Measurements from ENCODE around the gene TRIM54. TPM values are rescaled to one million over a fixed set of nuclear protein-coding genes. Genes with fewer than 3 reads are reported as not detected.

The TRIM54 gene
- total and polyA plus RNA-seq, 2 donors (not counting 3 experiments of a cell fraction or from before 2014, with no cell fraction given) = 0.51 to 1.7 TPM

DNA sequence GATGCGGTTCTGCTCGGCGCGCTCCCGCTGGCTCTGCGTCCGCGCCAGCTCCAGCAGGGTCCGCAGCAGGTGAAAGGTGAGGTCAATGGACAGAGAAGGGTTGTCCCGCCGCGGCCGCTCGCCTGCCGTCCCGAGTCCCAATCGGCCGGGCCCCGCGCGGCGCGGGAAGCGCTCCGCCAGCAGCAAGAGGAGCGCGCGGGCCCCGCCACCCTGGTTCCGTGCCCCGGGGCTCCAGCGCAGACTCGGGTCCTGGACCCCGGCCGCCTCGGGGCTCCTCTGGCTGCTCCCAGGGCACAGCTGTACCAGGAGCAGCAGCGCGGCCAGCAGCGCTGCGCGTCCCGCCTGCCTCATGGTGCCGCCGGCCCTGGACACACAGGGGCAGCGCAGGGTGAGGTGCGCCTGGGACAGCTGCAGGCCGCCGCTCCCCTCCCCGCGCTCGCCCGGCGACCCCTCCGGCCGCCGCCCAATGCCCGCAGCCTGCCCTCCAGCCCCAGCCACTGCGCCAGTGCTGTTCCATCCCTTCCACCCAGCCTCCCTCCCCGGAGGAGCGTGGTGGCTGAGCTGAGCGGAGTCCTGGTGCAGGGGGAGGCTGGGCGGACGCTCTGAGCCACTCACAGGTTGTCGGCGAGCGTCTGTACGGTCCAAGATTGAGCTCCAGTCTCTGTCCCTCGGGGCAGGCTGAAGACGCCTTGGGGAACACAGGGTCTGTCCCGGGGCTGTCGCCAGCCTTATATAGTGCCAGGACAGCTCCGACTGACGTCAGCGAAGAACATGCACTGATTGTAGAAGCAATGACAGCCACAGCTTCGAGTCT, 25.5 kb downstream of the TRIM54 start:
- intact Hi-C loops (cut with micrococcal nuclease) = no loop called here
- H3K27me3 ChIP-seq (ENCODE audit: control insufficient read depth in 2 of 2, insufficient read depth in 2 of 2, low read length in 2 of 2) = peaks cover 25 to 41% of the 10 kb centered on the region in 2 experiments
- POLR2A ChIA-PET = interaction anchor here (0.6 kb wide), 1 partner anchor 131 kb away, joined by 3 read pairs; no protein-coding TSS in a partner anchor
- H2AFZ ChIP-seq (ENCODE audit: low read depth, low read length) = no peak overlapping the region
- dilution Hi-C loops (cut with MboI; ENCODE audit: extremely low pct_ligation_motif_present, low sequenced_read_pairs) = no loop called here
- CTCF ChIA-PET = no interaction called here
- no peak overlapping the region for H3K4me3 ChIP-seq (replicated peaks in 1 of 3; ENCODE audit: insufficient read depth in 1 of 3, low read depth in 1 of 3, low read length in 3 of 3)
- FAIRE-seq (no peak), DNase-seq (ENCODE audit: low read depth, low spot score) (no peak)
- H4K20me1 ChIP-seq (replicated peaks; ENCODE audit: control insufficient read depth, extremely low read depth, insufficient read depth, low read length) = no peaks in the 10 kb centered on the region
- no peaks in the 10 kb centered on the region for H3K36me3 ChIP-seq (ENCODE audit: control insufficient read depth in 2 of 2, extremely low read depth in 1 of 2, insufficient read depth in 2 of 2, low read length in 2 of 2)
- no TSS peak for BruUV-seq (replicated peaks)
- H3K9ac ChIP-seq (replicated peaks; ENCODE audit: extremely low read depth, insufficient read depth, low read length) = no peak overlapping the region
- H3K4me1 ChIP-seq (ENCODE audit: control insufficient read depth, extremely low read depth, insufficient read depth, low read length) = peaks cover 8% of the 10 kb centered on the region
- no peak overlapping the region for H3K27ac ChIP-seq (ENCODE audit: insufficient read depth, low read depth, low read length)
- H3K4me2 ChIP-seq (ENCODE audit: insufficient read depth, low read length) = no peak overlapping the region
- TF ChIP-seq EZH2 (IDR thresholded peaks at IDR 0.05; ENCODE audit: borderline replicate concordance, low read depth, low read length, severe bottlenecking) = peak; percentile 96
- no peak for TF ChIP-seq POLR2A (IDR thresholded peaks at IDR 0.05; ENCODE audit: low read depth, low read length)
- H3K9me3 ChIP-seq (replicated peaks; ENCODE audit: control insufficient read depth, insufficient read depth, low read length) = no peaks in the 10 kb centered on the region
- no peaks in the 10 kb centered on the region for H3K79me2 ChIP-seq (ENCODE audit: control insufficient read depth, insufficient read depth, low read length)
- no peaks in the 10 kb centered on the region for H3K9me1 ChIP-seq (replicated peaks; ENCODE audit: control insufficient read depth, extremely low read depth, insufficient read depth, low read length)

DNA sequence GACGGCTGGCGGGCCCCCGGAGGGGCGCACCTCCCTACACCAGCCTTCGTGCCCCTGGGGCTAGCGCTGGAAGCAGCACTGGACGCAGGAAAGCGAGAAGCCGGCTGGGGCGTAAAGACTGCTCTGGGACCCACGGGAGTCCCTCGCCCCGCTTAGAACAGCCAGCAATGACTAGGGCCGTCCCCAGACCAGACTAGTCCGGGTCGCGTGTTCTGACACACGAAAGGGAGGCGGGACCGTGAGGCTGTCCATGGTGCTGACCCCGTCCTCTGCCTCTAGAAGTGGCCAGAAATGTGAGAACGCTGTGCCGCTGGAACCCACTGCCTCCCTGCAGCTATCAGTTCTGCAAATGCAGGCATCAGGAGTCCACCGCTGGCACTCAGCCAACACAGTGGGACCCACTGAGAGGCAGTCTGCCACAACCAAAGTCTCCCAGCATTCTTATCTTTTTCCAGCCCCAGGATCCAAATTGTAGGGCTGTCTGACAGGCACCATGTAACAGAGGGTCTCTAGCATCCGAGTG, 26.2 kb downstream of the TRIM54 start, which contains the start of gene UCN:
Gene UCN, minus strand, starts transcription at position 87 of the 523 bp plus-strand sequence. CDS start 550 bp downstream, outside the sequence.
- Histone ChIP-seq H2AFZ (ENCODE audit: low read depth, low read length) (no peak within 1 kb of the TSS), H3K27me3 (ENCODE audit: control insufficient read depth in 2 of 2, insufficient read depth in 2 of 2, low read length in 2 of 2) (peaks cover 25 to 41% of the 10 kb centered on the region in 2 experiments), H3K9me1 (replicated peaks; ENCODE audit: control insufficient read depth, extremely low read depth, insufficient read depth, low read length) (no peaks in the 10 kb centered on the region), H3K4me1 (ENCODE audit: control insufficient read depth, extremely low read depth, insufficient read depth, low read length) (peaks cover 3% of the 10 kb centered on the region), H3K4me3 (replicated peaks in 1 of 3; ENCODE audit: insufficient read depth in 1 of 3, low read depth in 1 of 3, low read length in 3 of 3) (no peak within 1 kb of the TSS), H3K9ac (replicated peaks; ENCODE audit: extremely low read depth, insufficient read depth, low read length) (no peak within 1 kb of the TSS), H3K9me3 (replicated peaks; ENCODE audit: control insufficient read depth, insufficient read depth, low read length) (no peaks in the 10 kb centered on the region), H3K4me2 (ENCODE audit: insufficient read depth, low read length) (no peak within 1 kb of the TSS), H4K20me1 (replicated peaks; ENCODE audit: control insufficient read depth, extremely low read depth, insufficient read depth, low read length) (no peaks in the 10 kb centered on the region), H3K36me3 (ENCODE audit: control insufficient read depth in 2 of 2, extremely low read depth in 1 of 2, insufficient read depth in 2 of 2, low read length in 2 of 2) (no peaks in the 10 kb centered on the region), H3K79me2 (ENCODE audit: control insufficient read depth, insufficient read depth, low read length) (no peaks in the 10 kb centered on the region), H3K27ac (ENCODE audit: insufficient read depth, low read depth, low read length) (no peak within 1 kb of the TSS)
- DNase-seq (ENCODE audit: low read depth, low spot score) (peak; percentile 40), FAIRE-seq (peak; percentile 18)
- ChIA-PET CTCF (no interaction called here), POLR2A (no interaction called here)
- no TSS peak for BruUV-seq (replicated peaks)
- dilution Hi-C loops (cut with MboI; ENCODE audit: extremely low pct_ligation_motif_present, low sequenced_read_pairs) = no loop called here
- intact Hi-C loops (cut with micrococcal nuclease) = no loop called here
- TF ChIP-seq, protein P1, sequence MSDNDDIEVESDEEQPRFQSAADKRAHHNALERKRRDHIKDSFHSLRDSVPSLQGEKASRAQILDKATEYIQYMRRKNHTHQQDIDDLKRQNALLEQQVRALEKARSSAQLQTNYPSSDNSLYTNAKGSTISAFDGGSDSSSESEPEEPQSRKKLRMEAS (IDR thresholded peaks at IDR 0.05; ENCODE audit: insufficient read depth, insufficient read length) = peak; percentile 22
- no peak for TF ChIP-seq POLR2AphosphoS5 (IDR thresholded peaks at IDR 0.05; ENCODE audit: insufficient read depth, low read depth, low read length)
- TF ChIP-seq, protein P2, sequence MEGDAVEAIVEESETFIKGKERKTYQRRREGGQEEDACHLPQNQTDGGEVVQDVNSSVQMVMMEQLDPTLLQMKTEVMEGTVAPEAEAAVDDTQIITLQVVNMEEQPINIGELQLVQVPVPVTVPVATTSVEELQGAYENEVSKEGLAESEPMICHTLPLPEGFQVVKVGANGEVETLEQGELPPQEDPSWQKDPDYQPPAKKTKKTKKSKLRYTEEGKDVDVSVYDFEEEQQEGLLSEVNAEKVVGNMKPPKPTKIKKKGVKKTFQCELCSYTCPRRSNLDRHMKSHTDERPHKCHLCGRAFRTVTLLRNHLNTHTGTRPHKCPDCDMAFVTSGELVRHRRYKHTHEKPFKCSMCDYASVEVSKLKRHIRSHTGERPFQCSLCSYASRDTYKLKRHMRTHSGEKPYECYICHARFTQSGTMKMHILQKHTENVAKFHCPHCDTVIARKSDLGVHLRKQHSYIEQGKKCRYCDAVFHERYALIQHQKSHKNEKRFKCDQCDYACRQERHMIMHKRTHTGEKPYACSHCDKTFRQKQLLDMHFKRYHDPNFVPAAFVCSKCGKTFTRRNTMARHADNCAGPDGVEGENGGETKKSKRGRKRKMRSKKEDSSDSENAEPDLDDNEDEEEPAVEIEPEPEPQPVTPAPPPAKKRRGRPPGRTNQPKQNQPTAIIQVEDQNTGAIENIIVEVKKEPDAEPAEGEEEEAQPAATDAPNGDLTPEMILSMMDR (IDR thresholded peaks at IDR 0.05; ENCODE audit: extremely low read depth in 1 of 2, insufficient read depth in 1 of 2, low read depth in 1 of 2, low read length in 2 of 2) = no peak
- TF ChIP-seq MYC (IDR thresholded peaks at IDR 0.05; ENCODE audit: low read depth, low read length) = no peak
